WTC11 (cell line): ENCODE results near the gene SLC13A4.

ENCODE experiments used
- CTCF ChIP-seq: fragments of 200-600 bp; IDR thresholded peaks from 2 replicates; pipeline ENCODE4 v1.8.0; 2022; ENCODE audit warnings: antibody characterized with exemption
- SMAD3 ChIP-seq: sonication (generic); formaldehyde crosslinking; IDR thresholded peaks from 2 replicates; pipeline ENCODE4 v1.8.0; 2022; ENCODE audit warnings: missing genetic modification reagents, mild to moderate bottlenecking, borderline replicate concordance

DNA sequence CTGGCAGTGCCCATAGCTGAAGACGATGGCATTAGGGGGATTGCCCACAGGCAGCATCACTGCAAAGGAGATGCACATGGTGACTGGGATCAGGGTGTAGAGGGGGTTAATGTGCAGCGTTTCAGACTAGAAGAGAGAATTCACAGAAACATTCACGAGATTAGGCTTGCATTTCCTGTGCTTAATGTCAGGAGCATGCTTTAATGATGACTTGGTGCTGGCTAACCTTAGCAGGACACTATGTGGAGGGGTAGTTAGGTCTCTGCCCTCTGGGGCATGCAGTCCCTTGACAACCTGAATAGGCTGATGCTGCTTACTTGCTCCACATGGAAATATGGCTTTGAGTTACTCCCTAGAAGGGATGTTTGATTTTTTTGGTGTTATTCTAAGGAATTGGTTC is 43.9 kb downstream of the SLC13A4 start:
- no peak for TF ChIP-seq CTCF
- TF ChIP-seq SMAD3 (CRISPR knock-in tag) = no peak
